ENCODE results near the gene PRKCH. TPM values are rescaled to one million over a fixed set of nuclear protein-coding genes. Genes with fewer than 3 reads are reported as not detected.

PRKCH gene
- total RNA-seq, 1 experiment from 2014 or later: 49.5 TPM

- no peak for DNase-seq (ENCODE audit: low spot score)
Observed at GRCh38 chr14:61421212-61421923, 100.0 kb downstream of the PRKCH start.

- DNase-seq (ENCODE audit: low spot score): no peak
Observed at GRCh38 chr14:61426048-61426447, 104.7 kb downstream of the PRKCH start.

GRCh38 chr14:61428261-61428660, 106.9 kb downstream of the PRKCH start:
- no peak for DNase-seq (ENCODE audit: low spot score)

GRCh38 chr14:61429316-61429715, 107.9 kb downstream of the PRKCH start:
- DNase-seq (ENCODE audit: low spot score): no peak

GRCh38 chr14:61430066-61430757, 108.8 kb downstream of the PRKCH start:
- no peak for DNase-seq (ENCODE audit: low spot score)

GRCh38 chr14:61433169-61433568, 111.8 kb downstream of the PRKCH start:
- no peak for DNase-seq (ENCODE audit: low spot score)

- DNase-seq (ENCODE audit: low spot score): no peak
Observed at GRCh38 chr14:61433828-61434227, 112.4 kb downstream of the PRKCH start.

GRCh38 chr14:61434311-61434710, 112.9 kb downstream of the PRKCH start:
- no peak for DNase-seq (ENCODE audit: low spot score)

GRCh38 chr14:61435563-61436337, 114.4 kb downstream of the PRKCH start:
- no peak for DNase-seq (ENCODE audit: low spot score)

- no peak for DNase-seq (ENCODE audit: low spot score)
Observed at GRCh38 chr14:61437381-61437780, 116.0 kb downstream of the PRKCH start.

GRCh38 chr14:61438036-61438435, 116.7 kb downstream of the PRKCH start:
- DNase-seq (ENCODE audit: low spot score): no peak

GRCh38 chr14:61438497-61438859, 117.1 kb downstream of the PRKCH start:
- DNase-seq (ENCODE audit: low spot score): no peak

GRCh38 chr14:61438860-61439765, 117.7 kb downstream of the PRKCH start:
- peak; percentile 65 for DNase-seq (ENCODE audit: low spot score)

GRCh38 chr14:61439779-61440418, 118.5 kb downstream of the PRKCH start:
- no peak for DNase-seq (ENCODE audit: low spot score)

GRCh38 chr14:61443481-61443880, 122.1 kb downstream of the PRKCH start:
- DNase-seq (ENCODE audit: low spot score): no peak

- DNase-seq (ENCODE audit: low spot score): no peak
Observed at GRCh38 chr14:61444215-61444768, 122.9 kb downstream of the PRKCH start.

GRCh38 chr14:61451491-61451890, 130.1 kb downstream of the PRKCH start:
- DNase-seq (ENCODE audit: low spot score): no peak

GRCh38 chr14:61451891-61452400, 130.6 kb downstream of the PRKCH start:
- no peak for DNase-seq (ENCODE audit: low spot score)

GRCh38 chr14:61452452-61452851, 131.1 kb downstream of the PRKCH start:
- no peak for DNase-seq (ENCODE audit: low spot score)

GRCh38 chr14:61453103-61453767, 131.9 kb downstream of the PRKCH start:
- DNase-seq (ENCODE audit: low spot score): no peak

Data from HT-29 (cell line).